Mucosa of rectum (tissue), 2 donors: ENCODE results near the gene GPN2.

Source experiments
- H3K27ac ChIP-seq, 2 donors: one replicate each; pipeline ENCODE4 v1.7.0; 2013; ENCODE audit warnings: inconsistent platforms in 2 of 2, low read depth in 2 of 2, low read length in 2 of 2
- H3K27me3 ChIP-seq, 2 donors: one replicate each; pipeline ENCODE4 v1.7.0; 2013; ENCODE audit warnings: low read length in 2 of 2; ENCODE audit not compliant: control insufficient read depth in 2 of 2, insufficient read depth in 2 of 2
- H3K36me3 ChIP-seq, 2 donors: one replicate each; pipeline ENCODE4 v1.7.0; 2013; ENCODE audit warnings: low read length in 2 of 2; ENCODE audit not compliant: control insufficient read depth in 2 of 2, insufficient read depth in 2 of 2
- H3K4me1 ChIP-seq, 2 donors: one replicate each; pipeline ENCODE4 v1.7.0; 2013; ENCODE audit warnings: low read length in 2 of 2, mild to moderate bottlenecking in 1 of 2; ENCODE audit not compliant: control insufficient read depth in 2 of 2, insufficient read depth in 2 of 2
- H3K4me3 ChIP-seq, 2 donors: one replicate each; pipeline ENCODE4 v1.7.0; 2013; ENCODE audit warnings: low read length in 2 of 2
- H3K9ac ChIP-seq, 2 donors: one replicate each; pipeline ENCODE4 v1.7.0; 2013; ENCODE audit warnings: low read length in 2 of 2, low read depth in 1 of 2, mild to moderate bottlenecking in 1 of 2
- H3K9me3 ChIP-seq, 2 donors: one replicate each; pipeline ENCODE4 v1.7.0; 2013; ENCODE audit warnings: low read length in 2 of 2; ENCODE audit not compliant: control insufficient read depth in 2 of 2
- donor health status: healthy.
- donor health status: Normal muscosa, but diverticular disease.

The GPN2 gene

GRCh38 chr1:26826261-26827105, 63.6 kb downstream of the GPN2 start, which contains the start of gene ZDHHC18:
Gene ZDHHC18 (plus strand): TSS chr1:26826688. CDS start chr1:26826805, 117 bp downstream.
- Histone ChIP-seq H3K4me1 (peaks cover 27 to 35% of the 10 kb centered on the region in 2 donors), H3K27me3 (no peaks in the 10 kb centered on the region), H3K9me3 (no peaks in the 10 kb centered on the region), H3K9ac (peak within 1 kb of the TSS; percentile 70 to 87), H3K4me3 (peak within 1 kb of the TSS; percentile 67 to 80), H3K36me3 (peaks cover 0 to 3% of the 10 kb centered on the region in 2 donors), H3K27ac (peak within 1 kb of the TSS; percentile 66 to 80)
